ENCODE data around the gene MSTN. TPM values are rescaled to one million over a fixed set of nuclear protein-coding genes. Genes with fewer than 3 reads are reported as not detected.

Gene MSTN
- under 1 TPM in 3 of 4 donors, not detected in 1; 0.31 to 0.57 (median 0.40) TPM for total RNA-seq

DNA sequence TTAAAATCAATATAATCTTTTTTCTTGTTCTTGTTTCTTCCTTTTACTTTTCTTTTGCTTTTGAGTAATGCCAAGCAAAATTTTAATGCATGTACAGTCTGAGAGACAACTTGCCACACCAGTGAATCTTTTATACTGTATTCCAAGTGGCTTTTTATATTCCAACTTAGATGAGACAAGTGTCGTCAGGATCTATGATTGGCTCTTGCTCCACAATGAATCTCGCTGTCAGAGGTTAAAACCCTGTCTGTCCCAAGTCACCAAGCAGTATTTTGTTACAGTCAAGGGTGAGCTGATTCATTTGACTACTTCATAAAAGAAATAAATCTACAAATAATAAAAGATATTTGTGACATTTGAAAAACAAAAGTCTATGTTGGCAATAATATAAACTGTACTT, at the start of gene MSTN:
MSTN (minus strand) TSS at position 129 of the 400 bp plus-strand sequence. CDS start 133 bp downstream, outside the sequence.
- Histone ChIP-seq H3K4me3 (no peak within 1 kb of the TSS), H3K27ac (no peak within 1 kb of the TSS), H3K27me3 (no peaks in the 10 kb centered on the region), H3K36me3 (no peaks in the 10 kb centered on the region), H3K9me3 (no peaks in the 10 kb centered on the region), H3K4me1 (peaks cover 0 to 3% (median 0%) of the 10 kb centered on the region in 3 donors)
- no peak for ATAC-seq
- TF ChIP-seq POLR2AphosphoS5 (IDR thresholded peaks at IDR 0.05) (no peak), EP300 (IDR thresholded peaks at IDR 0.05) (no peak), POLR2A (IDR thresholded peaks at IDR 0.05) (no peak)
- TF ChIP-seq, protein P1, sequence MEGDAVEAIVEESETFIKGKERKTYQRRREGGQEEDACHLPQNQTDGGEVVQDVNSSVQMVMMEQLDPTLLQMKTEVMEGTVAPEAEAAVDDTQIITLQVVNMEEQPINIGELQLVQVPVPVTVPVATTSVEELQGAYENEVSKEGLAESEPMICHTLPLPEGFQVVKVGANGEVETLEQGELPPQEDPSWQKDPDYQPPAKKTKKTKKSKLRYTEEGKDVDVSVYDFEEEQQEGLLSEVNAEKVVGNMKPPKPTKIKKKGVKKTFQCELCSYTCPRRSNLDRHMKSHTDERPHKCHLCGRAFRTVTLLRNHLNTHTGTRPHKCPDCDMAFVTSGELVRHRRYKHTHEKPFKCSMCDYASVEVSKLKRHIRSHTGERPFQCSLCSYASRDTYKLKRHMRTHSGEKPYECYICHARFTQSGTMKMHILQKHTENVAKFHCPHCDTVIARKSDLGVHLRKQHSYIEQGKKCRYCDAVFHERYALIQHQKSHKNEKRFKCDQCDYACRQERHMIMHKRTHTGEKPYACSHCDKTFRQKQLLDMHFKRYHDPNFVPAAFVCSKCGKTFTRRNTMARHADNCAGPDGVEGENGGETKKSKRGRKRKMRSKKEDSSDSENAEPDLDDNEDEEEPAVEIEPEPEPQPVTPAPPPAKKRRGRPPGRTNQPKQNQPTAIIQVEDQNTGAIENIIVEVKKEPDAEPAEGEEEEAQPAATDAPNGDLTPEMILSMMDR (IDR thresholded peaks at IDR 0.05), result no peak
- 57 to 67% methylated on average over 2 of the region's 2 CpGs for WGBS, 2 donors (ENCODE audit: low coverage in 1 of 2)

GRCh38 chr2:190111166-190111565, 48.6 kb upstream of the MSTN start:
- no peaks in the 10 kb centered on the region for H3K9me3 ChIP-seq
- no peak for TF ChIP-seq POLR2A (IDR thresholded peaks at IDR 0.05)
- no peak for TF ChIP-seq POLR2AphosphoS5 (IDR thresholded peaks at IDR 0.05)
- no peak for TF ChIP-seq EP300 (IDR thresholded peaks at IDR 0.05)
- TF ChIP-seq, protein P1 (IDR thresholded peaks at IDR 0.05), result no peak
- 71 to 82% methylated on average over 1 of the region's 1 CpG for WGBS, 2 donors (ENCODE audit: low coverage in 1 of 2)
- no peaks in the 10 kb centered on the region for H3K4me1 ChIP-seq
- no peak overlapping the region for H3K4me3 ChIP-seq
- no peaks in the 10 kb centered on the region for H3K27me3 ChIP-seq
- ATAC-seq, result no peak
- no peaks in the 10 kb centered on the region for H3K36me3 ChIP-seq
- H3K27ac ChIP-seq, result no peak overlapping the region

GRCh38 chr2:190110699-190111098, 48.2 kb upstream of the MSTN start:
- ATAC-seq, result no peak
- H3K4me1 ChIP-seq, result no peaks in the 10 kb centered on the region
- no peak overlapping the region for H3K4me3 ChIP-seq
- WGBS, 2 donors (ENCODE audit: low coverage in 1 of 2), result 94 to 98% methylated on average over 5 to 7 of the region's 7 CpGs
- no peaks in the 10 kb centered on the region for H3K9me3 ChIP-seq
- no peak for TF ChIP-seq EP300 (IDR thresholded peaks at IDR 0.05)
- no peak for TF ChIP-seq POLR2A (IDR thresholded peaks at IDR 0.05)
- TF ChIP-seq, protein P1 (IDR thresholded peaks at IDR 0.05), result no peak
- TF ChIP-seq POLR2AphosphoS5 (IDR thresholded peaks at IDR 0.05), result no peak
- no peaks in the 10 kb centered on the region for H3K27me3 ChIP-seq
- H3K27ac ChIP-seq, result no peak overlapping the region
- no peaks in the 10 kb centered on the region for H3K36me3 ChIP-seq

GRCh38 chr2:190110131-190110530, 47.6 kb upstream of the MSTN start:
- no peaks in the 10 kb centered on the region for H3K36me3 ChIP-seq
- H3K4me1 ChIP-seq, result no peaks in the 10 kb centered on the region
- no peaks in the 10 kb centered on the region for H3K27me3 ChIP-seq
- WGBS, 2 donors (ENCODE audit: low coverage in 1 of 2), result 73 to 83% methylated on average over 2 of the region's 2 CpGs
- no peak for ATAC-seq
- H3K27ac ChIP-seq, result no peak overlapping the region
- H3K4me3 ChIP-seq, result no peak overlapping the region
- TF ChIP-seq EP300 (IDR thresholded peaks at IDR 0.05), result no peak
- TF ChIP-seq, protein P1 (IDR thresholded peaks at IDR 0.05), result no peak
- TF ChIP-seq POLR2A (IDR thresholded peaks at IDR 0.05), result no peak
- no peak for TF ChIP-seq POLR2AphosphoS5 (IDR thresholded peaks at IDR 0.05)
- no peaks in the 10 kb centered on the region for H3K9me3 ChIP-seq

DNA sequence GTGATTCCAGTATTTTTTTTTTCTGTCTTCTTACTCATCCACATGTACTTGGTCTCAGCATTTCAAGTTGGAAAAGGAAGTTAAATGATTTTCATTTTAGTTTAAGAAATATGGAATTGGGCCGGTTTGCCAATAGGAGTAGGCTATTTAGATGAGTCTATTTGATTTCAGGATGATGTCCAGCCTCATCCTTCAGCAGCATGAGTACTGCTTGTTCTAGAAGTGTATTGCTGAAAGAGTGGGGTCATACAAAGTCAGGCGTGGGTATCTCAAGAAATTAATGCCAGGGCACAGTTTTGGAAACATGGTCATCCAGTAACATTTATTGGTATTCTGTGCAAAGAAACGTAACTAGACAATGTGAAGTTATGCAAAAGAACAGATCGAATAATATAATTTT, 44.9 kb upstream of the MSTN start:
- Histone ChIP-seq H3K9me3 (no peaks in the 10 kb centered on the region), H3K27me3 (no peaks in the 10 kb centered on the region), H3K27ac (no peak overlapping the region), H3K36me3 (no peaks in the 10 kb centered on the region), H3K4me3 (no peak overlapping the region), H3K4me1 (no peaks in the 10 kb centered on the region)
- WGBS, 2 donors (ENCODE audit: low coverage in 1 of 2), result 73% methylated on average over 4 of the region's 4 CpGs
- no peak for ATAC-seq
- TF ChIP-seq, protein P1 (IDR thresholded peaks at IDR 0.05), result no peak
